HG02678 (cell line): ENCODE results near the gene ARHGAP5.

ENCODE experiments used
- ATAC-seq: cut with Tn5 transposase; IDR thresholded peaks from one replicate; pipeline ENCODE4 v1.9.1; 2021; ENCODE audit warnings: mild to moderate bottlenecking, moderate library complexity; ENCODE audit not compliant: unreplicated experiment

ARHGAP5 gene

DNA sequence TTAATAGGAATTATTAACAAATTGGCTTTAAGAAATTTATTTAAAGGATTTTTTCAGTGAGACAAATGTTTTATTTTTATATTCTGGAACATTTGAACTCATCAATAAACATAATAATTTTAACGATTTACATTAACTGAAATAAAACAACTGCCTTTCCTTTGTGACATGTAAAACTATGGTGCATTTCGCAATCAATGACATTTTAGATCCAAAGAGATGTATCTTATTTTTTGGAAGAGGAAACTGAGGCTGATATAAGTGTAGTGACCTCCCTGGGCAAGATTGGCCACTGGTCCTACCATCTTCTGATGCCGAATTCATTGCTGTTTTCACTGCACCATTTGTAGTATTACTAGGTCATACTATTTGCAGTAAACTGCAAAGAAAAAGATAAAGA is 128.4 kb downstream of the ARHGAP5 start:
- ATAC-seq = no peak

DNA sequence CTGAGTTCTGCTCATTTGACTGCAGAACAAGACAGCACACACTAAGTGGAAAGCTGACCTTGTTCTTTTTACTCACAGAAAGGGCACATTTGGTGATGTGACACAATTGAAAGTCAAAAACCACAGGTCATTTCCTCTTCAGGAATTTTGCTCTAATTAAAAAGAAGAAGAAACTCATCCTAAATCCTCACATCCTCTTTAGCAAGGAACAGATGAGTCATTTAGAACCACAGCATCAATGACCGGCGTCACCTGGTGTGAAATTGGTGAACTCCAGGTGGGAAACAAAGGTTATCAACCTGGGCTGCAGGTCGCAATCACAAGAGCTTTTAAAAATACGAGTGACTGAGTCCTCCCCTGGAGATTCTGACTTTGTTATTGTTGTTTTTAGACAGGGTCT is 128.9 kb downstream of the ARHGAP5 start:
- no peak for ATAC-seq

DNA sequence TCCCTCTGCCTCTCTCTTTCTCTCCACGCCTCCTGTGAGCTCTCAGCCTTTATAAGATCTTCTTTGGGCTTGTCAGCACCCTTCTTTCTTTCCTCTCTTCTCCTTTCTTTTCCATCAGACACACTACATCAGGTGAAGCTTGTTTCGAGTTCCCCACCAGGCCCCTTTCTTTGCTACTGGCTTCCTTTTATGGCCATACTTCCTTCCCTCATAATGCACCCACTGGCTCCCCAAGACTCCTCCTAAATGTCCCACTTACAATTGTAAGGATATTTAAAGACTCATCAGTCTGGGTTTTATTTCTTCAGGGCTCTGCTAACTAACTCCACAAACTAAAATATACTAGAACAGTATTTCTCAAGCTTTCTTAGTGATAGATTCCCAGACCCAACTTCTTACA is 129.4 kb downstream of the ARHGAP5 start:
- no peak for ATAC-seq

DNA sequence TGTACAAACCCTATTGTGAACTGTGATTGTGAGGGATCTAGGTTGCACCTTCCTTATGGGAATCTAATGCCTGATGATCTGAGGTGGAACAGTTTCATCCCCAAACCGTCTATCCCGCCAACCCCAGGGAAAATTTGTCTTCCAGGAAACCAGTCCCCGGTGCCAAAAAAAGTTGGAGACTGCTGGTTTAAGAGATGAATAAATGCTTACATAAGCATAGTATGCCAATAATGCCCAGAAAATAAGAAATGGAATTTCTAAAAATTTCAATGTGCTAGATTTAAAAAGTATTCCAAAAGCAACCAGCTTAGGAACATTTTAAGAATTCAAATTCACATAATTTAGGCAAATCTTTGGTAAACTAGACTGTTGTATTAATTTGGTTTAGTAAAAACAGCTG is 131.4 kb downstream of the ARHGAP5 start:
- no peak for ATAC-seq
